Duodenal mucosa (tissue), 2 donors: Measurements from ENCODE around the gene SDK2.

Experiments
- H3K27ac ChIP-seq: one replicate; pipeline ENCODE4 v1.7.0; 2013; ENCODE audit warnings: low read depth, low read length
- H3K27me3 ChIP-seq, 2 donors: one replicate each; pipeline ENCODE4 v1.7.0; 2013; ENCODE audit warnings: low read length in 2 of 2, control low read depth in 1 of 2; ENCODE audit not compliant: insufficient read depth in 2 of 2, control insufficient read depth in 1 of 2
- H3K36me3 ChIP-seq, 2 donors: one replicate each; pipeline ENCODE4 v1.7.0; 2013; ENCODE audit warnings: low read length in 2 of 2, control low read depth in 1 of 2; ENCODE audit not compliant: insufficient read depth in 2 of 2, control insufficient read depth in 1 of 2
- H3K4me1 ChIP-seq, 2 donors: one replicate each; pipeline ENCODE4 v1.7.0; 2013; ENCODE audit warnings: low read length in 2 of 2, control low read depth in 1 of 2; ENCODE audit not compliant: insufficient read depth in 2 of 2, control insufficient read depth in 1 of 2
- H3K4me3 ChIP-seq, 2 donors: one replicate each; pipeline ENCODE4 v1.7.0; 2013; ENCODE audit warnings: low read length in 2 of 2, low read depth in 1 of 2
- H3K9ac ChIP-seq, 2 donors: one replicate each; pipeline ENCODE4 v1.7.0; 2013; ENCODE audit warnings: low read length in 2 of 2, low read depth in 1 of 2
- H3K9me3 ChIP-seq, 2 donors: one replicate each; pipeline ENCODE4 v1.7.0; 2013; ENCODE audit warnings: low read length in 2 of 2, control low read depth in 1 of 2; ENCODE audit not compliant: control insufficient read depth in 1 of 2

The SDK2 gene

DNA sequence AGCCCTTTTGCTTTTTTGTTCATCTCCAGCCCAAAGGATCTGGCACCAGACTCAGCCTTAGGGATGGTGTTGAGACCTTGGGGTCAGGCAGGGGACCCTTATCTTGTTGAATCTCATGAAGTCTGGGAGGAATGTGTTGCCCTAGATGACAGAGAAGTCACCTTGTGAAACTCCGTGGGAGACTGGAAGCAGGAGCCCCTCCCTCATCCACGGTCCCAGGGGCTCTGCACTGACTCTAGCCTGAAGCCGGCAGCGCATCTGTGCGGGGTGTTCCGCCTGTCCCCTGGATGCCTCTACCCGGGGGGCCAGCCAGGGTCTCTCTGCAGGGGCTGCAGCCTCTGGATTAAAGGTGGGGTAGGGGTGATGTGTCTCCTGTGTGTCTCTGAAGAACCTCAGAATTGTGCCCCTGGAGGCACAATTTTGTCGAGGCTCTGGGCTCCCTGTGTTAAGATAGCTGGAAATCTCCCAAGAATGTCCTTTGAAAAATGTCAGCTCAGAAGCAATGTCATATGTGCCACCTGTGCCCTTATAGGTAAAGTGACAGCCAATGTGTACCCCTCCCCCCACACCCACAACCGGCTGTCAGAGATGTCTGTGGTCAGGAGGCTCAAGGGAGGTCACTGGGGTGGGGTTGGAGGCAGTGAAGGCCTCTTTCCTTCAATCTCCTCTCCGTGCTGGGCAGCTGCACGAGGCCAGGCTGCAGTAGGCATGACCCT lies 300.3 kb downstream of the SDK2 start:
- H3K27me3 ChIP-seq: no peaks in the 10 kb centered on the region
- no peak overlapping the region for H3K9ac ChIP-seq
- H3K9me3 ChIP-seq: no peaks in the 10 kb centered on the region
- no peak overlapping the region for H3K4me3 ChIP-seq
- H3K4me1 ChIP-seq: peaks cover 8 to 23% of the 10 kb centered on the region in 2 donors
- no peaks in the 10 kb centered on the region for H3K36me3 ChIP-seq
- H3K27ac ChIP-seq: no peak overlapping the region

DNA sequence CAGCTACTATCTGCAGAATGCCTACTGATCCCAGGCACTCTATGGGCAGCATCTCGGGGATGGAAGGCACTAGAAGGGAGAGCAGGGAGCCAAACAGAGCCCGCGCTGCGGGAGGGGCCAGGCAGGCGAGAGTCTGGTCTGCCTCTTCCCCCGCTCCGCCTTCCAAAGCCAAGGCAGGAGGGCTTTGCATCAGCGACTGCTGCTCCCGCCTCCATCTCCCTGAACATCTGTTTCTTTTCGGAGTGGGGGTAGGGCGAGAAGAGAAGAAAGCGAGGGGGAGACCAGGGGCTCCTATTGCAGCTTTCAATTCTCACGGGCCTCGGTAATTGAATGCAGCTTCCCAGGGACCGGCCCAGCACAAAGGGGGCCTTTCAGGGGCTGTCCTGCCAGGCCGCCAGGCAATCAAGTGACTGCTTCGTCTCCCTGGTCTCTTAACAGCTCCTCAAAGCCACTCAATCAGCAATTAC lies 301.0 kb downstream of the SDK2 start:
- H3K4me3 ChIP-seq: no peak overlapping the region
- no peak overlapping the region for H3K27ac ChIP-seq
- H3K9ac ChIP-seq: no peak overlapping the region
- peaks cover 8 to 23% of the 10 kb centered on the region in 2 donors for H3K4me1 ChIP-seq
- no peaks in the 10 kb centered on the region for H3K9me3 ChIP-seq
- no peaks in the 10 kb centered on the region for H3K36me3 ChIP-seq
- H3K27me3 ChIP-seq: no peaks in the 10 kb centered on the region

DNA sequence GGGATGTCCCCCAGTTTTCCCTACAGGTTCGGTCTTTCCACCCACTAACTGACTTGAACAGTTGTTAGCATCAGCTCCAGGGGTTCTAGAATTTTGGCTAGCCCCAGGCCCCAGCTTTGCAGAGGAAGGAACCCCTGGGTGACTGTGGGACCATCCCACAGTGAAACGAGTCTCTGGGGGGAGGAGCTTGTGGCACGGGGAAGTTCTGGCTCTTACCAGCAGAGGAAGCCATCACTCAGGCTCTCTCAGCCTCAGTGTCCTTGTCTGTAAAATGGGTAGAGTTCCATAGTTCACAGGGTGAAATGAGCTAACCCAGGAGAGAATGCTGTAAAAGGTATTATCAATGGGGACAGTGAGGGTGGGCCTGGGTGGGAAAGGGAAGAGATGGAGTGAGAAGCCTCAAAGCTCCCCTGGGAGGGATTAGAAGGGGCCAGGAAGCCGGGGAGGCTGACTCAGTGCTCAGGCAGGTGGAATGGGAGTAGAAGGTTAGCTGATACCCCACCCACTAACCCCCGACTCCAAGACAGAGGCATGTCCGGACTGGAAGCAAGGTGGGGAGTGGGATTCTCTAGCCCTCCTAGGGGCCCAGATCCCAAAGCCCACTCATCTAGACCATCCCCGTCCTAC lies 301.6 kb downstream of the SDK2 start:
- H3K9ac ChIP-seq: no peak overlapping the region
- H3K9me3 ChIP-seq: no peaks in the 10 kb centered on the region
- no peaks in the 10 kb centered on the region for H3K36me3 ChIP-seq
- H3K27ac ChIP-seq: no peak overlapping the region
- peaks cover 8 to 23% of the 10 kb centered on the region in 2 donors for H3K4me1 ChIP-seq
- no peaks in the 10 kb centered on the region for H3K27me3 ChIP-seq
- H3K4me3 ChIP-seq: no peak overlapping the region

DNA sequence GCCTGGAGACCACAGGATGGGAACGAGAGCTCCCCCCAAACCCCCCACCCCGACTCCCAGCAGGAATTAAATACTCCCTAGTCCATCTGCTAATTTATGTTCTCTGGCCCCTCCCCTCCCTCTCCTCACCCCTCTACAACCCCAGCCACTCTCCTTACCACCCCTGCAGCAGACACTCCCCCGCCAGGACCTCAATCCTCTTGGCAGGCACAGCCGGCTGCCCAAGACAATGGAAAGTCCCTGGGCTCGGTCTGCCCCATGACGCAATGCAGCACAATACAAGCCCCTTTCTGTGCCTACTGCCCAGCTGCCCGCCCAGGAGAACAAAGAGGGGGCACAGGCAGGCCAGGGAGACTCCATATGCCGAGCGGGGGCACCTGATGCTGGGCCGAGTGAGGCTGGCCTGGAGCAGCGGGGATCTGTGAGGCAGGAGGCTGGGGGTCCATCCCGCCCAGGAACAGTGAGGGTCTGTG lies 302.2 kb downstream of the SDK2 start:
- H3K27me3 ChIP-seq: no peaks in the 10 kb centered on the region
- no peak overlapping the region for H3K27ac ChIP-seq
- H3K4me1 ChIP-seq: peaks cover 8 to 23% of the 10 kb centered on the region in 2 donors
- H3K9ac ChIP-seq: no peak overlapping the region
- H3K36me3 ChIP-seq: no peaks in the 10 kb centered on the region
- no peak overlapping the region for H3K4me3 ChIP-seq
- H3K9me3 ChIP-seq: no peaks in the 10 kb centered on the region

DNA sequence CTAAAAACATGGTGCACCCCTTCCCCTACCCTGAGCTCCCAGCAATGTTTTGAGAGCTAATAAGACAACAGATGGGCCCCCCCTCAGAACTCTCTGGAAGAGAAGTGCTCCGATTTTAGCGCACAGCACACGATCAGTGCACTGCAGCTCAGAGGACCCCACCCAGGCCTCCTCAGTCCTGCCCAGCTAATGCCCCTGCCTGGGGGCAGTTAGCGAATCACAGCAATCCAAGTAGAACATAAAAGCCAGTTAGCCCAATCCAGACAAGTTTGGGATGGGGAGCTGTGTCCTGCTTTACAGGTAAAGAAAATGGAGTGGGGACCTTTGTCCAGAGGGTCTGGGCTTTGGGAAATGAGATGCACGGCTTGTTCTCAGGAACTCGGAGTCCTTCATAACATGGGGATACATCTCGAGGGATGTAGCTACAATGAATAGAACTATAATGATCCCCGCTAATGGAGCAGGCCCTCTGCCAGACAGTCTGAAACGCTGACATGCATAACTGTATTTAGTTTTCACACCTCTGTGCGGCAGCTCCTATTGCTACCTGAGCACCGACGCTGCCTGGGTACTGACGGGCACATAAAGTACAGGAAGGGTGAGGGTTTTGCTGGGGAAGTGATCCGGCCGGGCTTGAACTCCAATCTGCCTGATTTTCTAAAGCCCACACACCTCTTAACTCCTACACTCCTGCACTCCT lies 302.7 kb downstream of the SDK2 start:
- Histone ChIP-seq H3K27ac (no peak overlapping the region), H3K9me3 (no peaks in the 10 kb centered on the region), H3K4me1 (peaks cover 8 to 23% of the 10 kb centered on the region in 2 donors), H3K36me3 (no peaks in the 10 kb centered on the region), H3K4me3 (no peak overlapping the region), H3K9ac (no peak overlapping the region), H3K27me3 (no peaks in the 10 kb centered on the region)

DNA sequence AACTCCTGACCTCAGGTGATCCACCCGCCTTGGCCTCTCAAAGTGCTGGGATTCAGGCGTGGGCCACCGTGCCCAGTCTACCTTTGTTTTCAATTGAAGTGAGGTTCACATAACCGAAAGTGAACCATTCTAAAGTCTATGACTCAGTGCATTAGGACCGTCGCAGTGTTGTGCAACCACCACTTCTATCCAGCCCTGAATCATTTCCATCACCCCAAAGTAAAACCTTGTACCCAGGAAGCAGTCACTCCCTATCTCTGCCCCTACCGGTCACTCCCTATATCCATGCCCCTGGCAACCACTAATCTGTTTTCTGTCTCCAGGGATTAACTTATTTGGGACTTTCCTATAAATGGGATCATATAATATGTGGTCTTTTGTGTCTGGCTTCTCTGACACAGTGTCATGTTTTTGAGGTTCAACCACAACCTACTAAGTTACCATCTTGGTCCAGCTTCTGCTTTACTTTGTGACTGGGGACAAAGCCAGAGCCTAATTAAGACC lies 304.1 kb downstream of the SDK2 start:
- no peak overlapping the region for H3K9ac ChIP-seq
- H3K36me3 ChIP-seq: no peaks in the 10 kb centered on the region
- H3K27me3 ChIP-seq: no peaks in the 10 kb centered on the region
- H3K4me1 ChIP-seq: peaks cover 15 to 30% of the 10 kb centered on the region in 2 donors
- peak overlapping the region; percentile 44 for H3K27ac ChIP-seq
- no peaks in the 10 kb centered on the region for H3K9me3 ChIP-seq
- no peak overlapping the region for H3K4me3 ChIP-seq

DNA sequence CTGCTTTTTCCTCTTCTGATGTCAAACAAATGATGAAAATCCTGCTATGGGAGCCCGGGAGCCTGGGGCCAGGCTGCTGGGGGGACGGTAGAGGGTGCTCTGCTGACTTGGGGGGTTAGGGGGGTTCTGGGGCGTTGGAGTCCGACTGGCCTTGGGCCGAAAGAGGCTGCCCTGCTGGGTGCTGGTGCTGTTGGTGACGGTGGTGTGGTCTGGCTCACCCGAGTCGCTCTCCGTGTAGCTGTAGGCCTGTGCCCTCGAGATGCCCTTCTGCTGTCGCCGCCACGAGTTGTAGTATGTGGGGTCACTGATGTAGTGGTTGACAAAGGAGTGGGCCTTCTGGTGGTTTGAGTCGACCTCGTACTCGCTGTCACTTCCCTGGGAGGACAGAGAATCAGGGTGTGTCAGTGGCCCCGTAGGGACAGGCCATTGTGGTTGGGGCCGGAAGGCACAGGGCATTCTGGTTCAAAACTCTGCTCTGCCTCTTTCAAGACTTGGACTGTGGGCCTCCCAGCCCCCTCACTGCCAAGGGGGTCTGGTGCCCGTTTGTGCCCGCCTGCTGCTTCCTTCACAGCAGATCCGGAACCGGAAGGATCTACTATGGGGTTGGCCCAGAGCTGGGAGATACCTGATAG lies 305.6 kb downstream of the SDK2 start:
- Histone ChIP-seq H3K4me1 (peaks cover 21 to 29% of the 10 kb centered on the region in 2 donors), H3K9ac (peak overlapping the region in 1 of 2 donors; percentile 2), H3K27me3 (no peaks in the 10 kb centered on the region), H3K36me3 (no peaks in the 10 kb centered on the region), H3K27ac (no peak overlapping the region), H3K9me3 (no peaks in the 10 kb centered on the region), H3K4me3 (no peak overlapping the region)

DNA sequence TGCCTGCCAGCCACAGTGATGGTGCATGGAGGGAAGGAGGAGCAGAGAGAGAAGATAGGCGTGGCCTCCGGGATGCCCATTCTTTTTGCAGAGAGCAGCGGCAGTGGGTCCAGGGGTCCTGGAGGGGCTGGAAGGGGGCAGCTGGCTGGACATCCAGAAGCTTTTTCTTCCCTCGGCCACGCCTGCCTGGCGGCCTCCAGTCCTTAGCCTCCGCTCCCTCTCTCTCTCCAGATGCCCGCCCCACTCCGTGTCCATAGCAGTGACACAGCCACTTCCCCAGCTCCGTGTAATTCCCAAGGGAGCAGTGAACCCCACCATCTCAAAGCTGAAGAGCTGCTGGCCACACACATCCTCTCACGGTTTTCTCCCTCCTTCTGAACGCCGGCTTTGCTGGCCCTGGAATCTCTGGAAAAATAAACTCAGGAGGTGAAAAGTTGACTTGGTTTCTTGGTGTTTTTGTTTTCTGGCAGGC lies 306.2 kb downstream of the SDK2 start:
- H3K4me3 ChIP-seq: no peak overlapping the region

GRCh38 chr17:73337330-73337710 lies 306.9 kb downstream of the SDK2 start:
- no peak overlapping the region for H3K4me3 ChIP-seq
- no peaks in the 10 kb centered on the region for H3K36me3 ChIP-seq
- H3K9ac ChIP-seq: no peak overlapping the region
- H3K27ac ChIP-seq: no peak overlapping the region
- H3K4me1 ChIP-seq: peaks cover 20 to 22% of the 10 kb centered on the region in 2 donors
- no peaks in the 10 kb centered on the region for H3K9me3 ChIP-seq
- no peaks in the 10 kb centered on the region for H3K27me3 ChIP-seq

More for the DNA sequence above, 306.2 kb downstream of the SDK2 start:
- no peak overlapping the region for H3K9ac ChIP-seq
- no peaks in the 10 kb centered on the region for H3K27me3 ChIP-seq
- no peaks in the 10 kb centered on the region for H3K9me3 ChIP-seq
- no peaks in the 10 kb centered on the region for H3K36me3 ChIP-seq
- H3K27ac ChIP-seq: no peak overlapping the region
- H3K4me1 ChIP-seq: peaks cover 21 to 26% of the 10 kb centered on the region in 2 donors
